Measurements from ENCODE around the gene ZFYVE27.

GRCh38 chr10:97791824-97792721 lies 55.1 kb downstream of the ZFYVE27 start:
- TF ChIP-seq CTCF (IDR thresholded peaks at IDR 0.05) = peak; percentile 45 to 90 (median 84)
- TF ChIP-seq POLR2A (IDR thresholded peaks at IDR 0.05) = no peak

Measured in esophagus squamous epithelium (tissue), 4 donors.